ENCODE results near the gene TNS3.
"Not testable (repeated sequence)": the region's sequence is repeated elsewhere in the genome, so short reads cannot be mapped to it uniquely, and the experiment has no call there.

Gene TNS3

DNA sequence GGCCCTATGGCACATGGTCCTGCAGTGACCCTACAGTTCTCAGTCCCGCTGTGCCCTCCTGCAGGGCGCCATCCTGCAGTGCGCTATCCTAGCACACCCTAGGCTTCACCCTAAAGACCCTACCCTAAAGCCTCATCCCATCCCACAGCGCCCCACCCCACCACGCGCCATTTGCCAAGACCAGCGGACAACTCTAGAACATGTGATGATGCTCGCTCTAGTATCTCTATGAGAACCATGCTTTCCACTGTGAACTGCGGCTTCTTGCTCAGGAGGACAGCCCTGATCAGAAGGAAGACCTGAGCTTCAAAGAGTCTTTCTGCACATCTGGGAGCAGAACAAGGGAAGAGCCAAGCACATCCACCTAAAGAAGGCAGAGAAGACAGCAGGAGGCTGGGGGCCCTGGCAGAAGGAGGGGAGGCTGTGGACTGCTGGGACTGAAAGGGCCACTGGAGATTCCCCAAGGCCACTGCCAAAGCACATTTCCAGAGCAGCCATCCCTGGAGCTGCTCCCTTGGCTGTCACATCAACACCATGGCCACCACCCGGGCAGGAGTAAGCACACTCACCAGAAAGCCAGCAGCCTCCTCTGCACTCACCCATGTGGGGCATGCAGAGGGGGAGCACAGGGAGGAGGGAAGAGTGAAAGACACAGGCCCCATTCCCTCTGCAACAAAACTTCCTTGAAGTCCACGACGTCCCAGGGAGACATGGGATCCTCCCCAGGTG lies 134.1 kb downstream of the TNS3 start:
- no peak overlapping the region for H3K4me3 Mint-ChIP-seq
- no peaks in the 10 kb centered on the region for H3K36me3 Mint-ChIP-seq (ENCODE audit: insufficient read depth)
- no peak overlapping the region for H3K27ac Mint-ChIP-seq

DNA sequence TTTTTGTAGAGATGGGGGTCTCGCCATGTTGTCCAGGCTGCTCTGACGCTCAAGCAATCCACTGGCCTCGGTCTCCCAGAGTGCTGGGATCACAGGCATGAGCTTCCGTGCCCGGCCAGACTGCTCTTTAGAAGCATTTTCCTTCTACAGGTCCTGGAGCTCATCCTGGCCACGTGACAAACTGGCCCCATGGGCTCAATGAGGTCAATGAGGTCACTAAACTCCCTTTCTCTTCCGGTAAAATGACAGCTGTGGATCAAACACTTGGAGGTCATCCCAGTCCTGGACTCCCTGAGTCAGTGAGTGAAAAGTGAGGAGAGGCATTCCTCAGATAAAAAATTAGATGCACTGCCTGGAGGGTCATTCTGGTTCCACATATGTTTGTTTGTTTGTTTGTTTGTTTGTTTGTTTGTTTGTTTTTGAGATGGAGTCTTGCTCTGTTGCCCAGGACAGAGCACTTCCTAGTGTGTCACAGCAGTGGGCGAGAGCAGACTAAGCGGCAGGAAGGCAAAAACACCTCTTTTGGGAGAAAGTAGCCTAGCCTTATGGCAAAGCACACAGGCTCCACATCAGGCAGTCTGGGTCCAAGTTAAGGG lies 134.9 kb downstream of the TNS3 start:
- DNase-seq: no peak
- Mint-ChIP-seq H3K9me3 (no peaks in the 10 kb centered on the region), H3K36me3 (ENCODE audit: insufficient read depth) (no peaks in the 10 kb centered on the region)

More for the DNA sequence above, 134.1 kb downstream of the TNS3 start:
- DNase-seq: no peak
- Mint-ChIP-seq H3K27me3 (peaks cover 0 to 7% of the 10 kb centered on the region in 2 donors), H3K9me3 (no peaks in the 10 kb centered on the region), H3K4me1 (ENCODE audit: low read depth in 2 of 2) (no peaks in the 10 kb centered on the region)
- no peak for ATAC-seq (replicated peaks)

DNA sequence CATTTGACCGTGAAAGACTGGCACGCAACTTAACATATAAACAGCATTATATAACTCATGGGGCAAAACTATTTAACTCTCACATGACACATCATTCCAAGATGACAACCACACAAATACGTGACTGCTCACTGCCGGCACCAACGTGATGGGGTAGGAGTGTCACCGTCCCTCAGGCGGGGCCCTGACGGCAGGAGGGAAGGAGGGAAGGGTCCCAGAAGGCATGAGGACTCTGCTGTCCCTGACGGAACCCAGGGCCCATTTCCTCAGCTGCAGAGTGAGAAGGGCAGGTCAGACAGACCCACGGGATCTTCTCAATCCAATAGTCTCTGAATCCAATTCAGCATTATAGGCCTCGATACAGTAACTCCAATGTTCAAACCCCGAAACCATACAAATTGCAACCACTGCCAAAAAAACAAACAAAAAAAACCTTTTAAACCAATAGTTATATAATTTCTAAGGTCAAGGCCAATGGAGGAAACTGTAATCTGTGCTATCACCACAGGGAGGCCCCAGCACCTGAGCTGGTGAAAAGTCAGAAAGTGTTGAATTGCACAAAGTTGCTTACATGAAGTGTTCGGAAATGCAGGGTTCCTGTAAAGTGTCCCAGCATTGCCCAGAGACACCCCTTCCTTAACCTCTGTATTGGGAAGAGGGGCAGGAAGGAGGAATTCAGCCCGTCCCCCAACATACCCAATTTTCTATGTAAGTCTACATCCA lies 137.4 kb downstream of the TNS3 start:
- H3K27ac Mint-ChIP-seq: no peak overlapping the region
- H3K4me1 Mint-ChIP-seq (ENCODE audit: low read depth in 2 of 2): no peaks in the 10 kb centered on the region
- no peaks in the 10 kb centered on the region for H3K9me3 Mint-ChIP-seq
- H3K27me3 Mint-ChIP-seq: peaks cover 3 to 7% of the 10 kb centered on the region in 2 donors
- H3K36me3 Mint-ChIP-seq (ENCODE audit: insufficient read depth): no peaks in the 10 kb centered on the region
- ATAC-seq (replicated peaks) (no peak), DNase-seq (no peak)
- no peak overlapping the region for H3K4me3 Mint-ChIP-seq

More for the DNA sequence above, 134.9 kb downstream of the TNS3 start:
- Mint-ChIP-seq H3K4me1 (ENCODE audit: low read depth in 2 of 2) (no peaks in the 10 kb centered on the region), H3K27me3 (peaks cover 1 to 7% of the 10 kb centered on the region in 2 donors), H3K27ac (no peak overlapping the region), H3K4me3 (no peak overlapping the region)
- ATAC-seq (replicated peaks): no peak

- Mint-ChIP-seq H3K4me3 (no peak overlapping the region), H3K4me1 (ENCODE audit: low read depth in 2 of 2) (no peaks in the 10 kb centered on the region), H3K9me3 (no peaks in the 10 kb centered on the region), H3K36me3 (ENCODE audit: insufficient read depth) (no peaks in the 10 kb centered on the region), H3K27me3 (peaks cover 0 to 7% of the 10 kb centered on the region in 2 donors), H3K27ac (no peak overlapping the region)
- DNase-seq (no peak), ATAC-seq (replicated peaks) (no peak)
Observed at GRCh38 chr7:47443049-47443448, 138.9 kb downstream of the TNS3 start.

DNA sequence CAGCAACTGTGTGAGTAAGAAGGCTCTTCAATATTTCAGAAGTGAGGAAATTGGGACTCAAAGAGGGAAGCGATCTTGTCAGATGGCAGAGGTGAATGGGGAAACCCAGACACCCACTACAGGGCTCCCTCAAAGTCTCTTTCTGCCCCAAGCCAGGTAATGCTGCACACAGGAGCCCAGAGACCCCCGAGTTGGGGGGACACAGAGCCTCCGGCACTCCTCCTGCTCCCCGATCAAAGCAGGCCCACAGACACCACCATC lies 139.4 kb downstream of the TNS3 start:
- ATAC-seq (replicated peaks) (no peak), DNase-seq (no peak)
- Mint-ChIP-seq H3K27ac (no peak overlapping the region), H3K27me3 (peaks cover 0 to 7% of the 10 kb centered on the region in 2 donors), H3K4me3 (no peak overlapping the region), H3K36me3 (ENCODE audit: insufficient read depth) (no peaks in the 10 kb centered on the region), H3K9me3 (no peaks in the 10 kb centered on the region), H3K4me1 (ENCODE audit: low read depth in 2 of 2) (no peaks in the 10 kb centered on the region)

GRCh38 chr7:47441796-47442604 lies 139.9 kb downstream of the TNS3 start:
- DNase-seq (no peak), ATAC-seq (replicated peaks) (no peak)
- Mint-ChIP-seq H3K9me3 (no peaks in the 10 kb centered on the region), H3K4me3 (no peak overlapping the region), H3K27me3 (peaks cover 0 to 7% of the 10 kb centered on the region in 2 donors), H3K27ac (no peak overlapping the region), H3K36me3 (ENCODE audit: insufficient read depth) (no peaks in the 10 kb centered on the region), H3K4me1 (ENCODE audit: low read depth in 2 of 2) (no peaks in the 10 kb centered on the region)

- not testable (repeated sequence) for H3K27ac Mint-ChIP-seq; H3K9me3 Mint-ChIP-seq; H3K27me3 Mint-ChIP-seq; H3K4me3 Mint-ChIP-seq; H3K36me3 Mint-ChIP-seq (ENCODE audit: insufficient read depth); DNase-seq; ATAC-seq (replicated peaks); H3K4me1 Mint-ChIP-seq (ENCODE audit: low read depth in 2 of 2)
Observed at GRCh38 chr7:47441048-47441447, 140.9 kb downstream of the TNS3 start.

GRCh38 chr7:47440320-47440719 lies 141.6 kb downstream of the TNS3 start:
- no peak overlapping the region for H3K27ac Mint-ChIP-seq
- peaks cover 0 to 7% of the 10 kb centered on the region in 2 donors for H3K27me3 Mint-ChIP-seq
- H3K9me3 Mint-ChIP-seq: no peaks in the 10 kb centered on the region
- no peak for ATAC-seq (replicated peaks)
- H3K4me1 Mint-ChIP-seq (ENCODE audit: low read depth in 2 of 2): no peaks in the 10 kb centered on the region
- no peak for DNase-seq
- no peaks in the 10 kb centered on the region for H3K36me3 Mint-ChIP-seq (ENCODE audit: insufficient read depth)
- no peak overlapping the region for H3K4me3 Mint-ChIP-seq

GRCh38 chr7:47439181-47439667 lies 142.7 kb downstream of the TNS3 start:
- no peak overlapping the region for H3K4me3 Mint-ChIP-seq
- ATAC-seq (replicated peaks) (no peak), DNase-seq (no peak)
- H3K36me3 Mint-ChIP-seq (ENCODE audit: insufficient read depth): no peaks in the 10 kb centered on the region
- H3K9me3 Mint-ChIP-seq: no peaks in the 10 kb centered on the region
- no peaks in the 10 kb centered on the region for H3K4me1 Mint-ChIP-seq (ENCODE audit: low read depth in 2 of 2)
- H3K27ac Mint-ChIP-seq: no peak overlapping the region
- peaks cover 0 to 7% of the 10 kb centered on the region in 2 donors for H3K27me3 Mint-ChIP-seq

- Mint-ChIP-seq H3K4me3 (no peak overlapping the region), H3K9me3 (no peaks in the 10 kb centered on the region), H3K27me3 (peaks cover 0 to 7% of the 10 kb centered on the region in 2 donors), H3K27ac (no peak overlapping the region), H3K4me1 (ENCODE audit: low read depth in 2 of 2) (no peaks in the 10 kb centered on the region), H3K36me3 (ENCODE audit: insufficient read depth) (no peaks in the 10 kb centered on the region)
- no peak for ATAC-seq (replicated peaks)
- no peak for DNase-seq
Observed at GRCh38 chr7:47438411-47439029, 143.4 kb downstream of the TNS3 start.

DNA sequence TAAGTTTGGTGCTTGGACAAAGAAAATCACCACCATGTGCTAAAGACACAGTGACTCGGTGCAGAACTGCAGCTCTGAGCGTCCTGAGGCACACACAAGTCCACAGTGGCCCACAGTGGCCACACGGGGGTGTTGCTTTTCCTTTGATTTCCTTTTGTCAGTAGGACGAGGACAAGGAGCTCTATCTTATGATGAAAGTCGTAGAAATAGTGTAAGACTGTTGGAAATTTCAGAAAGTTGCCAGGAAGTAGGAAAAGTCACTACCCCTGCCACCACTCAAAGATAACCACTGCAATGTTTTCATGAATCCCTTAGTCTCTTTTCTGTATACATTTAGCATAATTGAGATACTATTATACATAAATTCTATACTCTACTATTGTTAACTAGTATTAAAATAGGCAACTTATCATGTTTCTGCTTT lies 146.0 kb downstream of the TNS3 start:
- Mint-ChIP-seq H3K27ac (no peak overlapping the region), H3K4me1 (ENCODE audit: low read depth in 2 of 2) (no peaks in the 10 kb centered on the region), H3K27me3 (no peaks in the 10 kb centered on the region), H3K36me3 (ENCODE audit: insufficient read depth) (no peaks in the 10 kb centered on the region), H3K9me3 (peaks cover 0 to 7% of the 10 kb centered on the region in 2 donors), H3K4me3 (no peak overlapping the region)
- no peak for DNase-seq
- ATAC-seq (replicated peaks): no peak

DNA sequence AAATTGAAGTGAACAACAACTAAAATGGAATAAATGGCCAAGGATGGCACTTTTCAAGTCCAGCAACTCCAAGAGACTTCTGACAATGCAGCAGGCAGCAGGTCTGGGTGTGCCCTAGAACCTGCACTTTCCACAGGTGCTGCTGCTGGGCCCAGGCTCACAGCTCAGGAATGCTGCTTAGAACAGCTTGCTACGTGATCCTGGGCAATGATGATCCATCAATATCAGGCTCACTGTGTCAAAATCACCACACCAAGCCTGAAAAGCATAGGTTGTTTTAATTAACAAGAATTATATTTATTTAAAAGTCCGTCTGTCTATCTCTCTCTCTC lies 148.4 kb downstream of the TNS3 start:
- no peak for ATAC-seq (replicated peaks)
- no peaks in the 10 kb centered on the region for H3K4me1 Mint-ChIP-seq (ENCODE audit: low read depth in 2 of 2)
- H3K27ac Mint-ChIP-seq: no peak overlapping the region
- H3K36me3 Mint-ChIP-seq (ENCODE audit: insufficient read depth): no peaks in the 10 kb centered on the region
- H3K27me3 Mint-ChIP-seq: no peaks in the 10 kb centered on the region
- H3K4me3 Mint-ChIP-seq: no peak overlapping the region
- peaks cover 0 to 7% of the 10 kb centered on the region in 2 donors for H3K9me3 Mint-ChIP-seq
- no peak for DNase-seq
